Activated T-helper 9 cell treated with anti-CD3 and anti-CD28 coated beads, Interleukin-2, amount 50 U/mL, for 16 hours (primary cell): ENCODE results near the gene SOWAHD.
"Not testable (repeated sequence)": the region's sequence is repeated elsewhere in the genome, so short reads cannot be mapped to it uniquely, and the experiment has no call there.

ENCODE experiments used
- DNase-seq: peaks from one replicate; pipeline ENCODE4 v3.0.0-alpha.2; 2020; ENCODE audit warnings: low read depth

SOWAHD gene

GRCh38 chrX:119757979-119758730 is at the start of gene SOWAHD:
Gene SOWAHD (plus strand): TSS chrX:119758588. CDS start chrX:119758668, 80 bp downstream.
- peak; percentile 17 for DNase-seq

- DNase-seq: no peak
These were observed 49.5 kb upstream of the SOWAHD start for GRCh38 chrX:119708936-119709335.

- no peak for DNase-seq
These were observed 48.8 kb upstream of the SOWAHD start for GRCh38 chrX:119709630-119710029.

- DNase-seq: no peak
These were observed 36.9 kb upstream of the SOWAHD start for GRCh38 chrX:119721487-119721886.

GRCh38 chrX:119721926-119722325 is 36.5 kb upstream of the SOWAHD start:
- DNase-seq: no peak

GRCh38 chrX:119726900-119727555 is 31.4 kb upstream of the SOWAHD start:
- no peak for DNase-seq

- no peak for DNase-seq
These were observed 29.9 kb upstream of the SOWAHD start for GRCh38 chrX:119728487-119728886.

- peak; percentile 48 for DNase-seq
These were observed 28.8 kb upstream of the SOWAHD start for GRCh38 chrX:119729408-119730201.

- no peak for DNase-seq
These were observed 23.5 kb upstream of the SOWAHD start for GRCh38 chrX:119734897-119735339.

GRCh38 chrX:119735467-119735866 is 22.9 kb upstream of the SOWAHD start:
- no peak for DNase-seq

GRCh38 chrX:119736206-119736764 is 22.1 kb upstream of the SOWAHD start:
- DNase-seq: no peak

- no peak for DNase-seq
These were observed 19.6 kb upstream of the SOWAHD start for GRCh38 chrX:119738742-119739141.

GRCh38 chrX:119745283-119745848 is 13.0 kb upstream of the SOWAHD start:
- DNase-seq: no peak

GRCh38 chrX:119750131-119750530 is 8.3 kb upstream of the SOWAHD start:
- DNase-seq: not testable (repeated sequence)

- not testable (repeated sequence) for DNase-seq
These were observed 7.6 kb upstream of the SOWAHD start for GRCh38 chrX:119750751-119751150.

- no peak for DNase-seq
These were observed 5.4 kb upstream of the SOWAHD start for GRCh38 chrX:119753001-119753400.

GRCh38 chrX:119753639-119754257 is 4.6 kb upstream of the SOWAHD start:
- DNase-seq: no peak

- DNase-seq: peak; percentile 30
These were observed 2.3 kb upstream of the SOWAHD start for GRCh38 chrX:119755981-119756533.

GRCh38 chrX:119756926-119757635 is 1.3 kb upstream of the SOWAHD start:
- DNase-seq: no peak

- DNase-seq: no peak
These were observed 776 bp upstream of the SOWAHD start for GRCh38 chrX:119757646-119757978.
